GM23338 (cell line): ENCODE results near the gene R3HCC1L. TPM values are rescaled to one million over a fixed set of nuclear protein-coding genes. Genes with fewer than 3 reads are reported as not detected.

ENCODE experiments used
- ATAC-seq: fragments of 200-7000 bp; cut with Tn5 transposase; 3 replicates; pipeline ENCODE4 v1.9.1; 2020
- DNase-seq: peaks from one replicate; pipeline ENCODE4 v3.0.0-alpha.2; 2015; ENCODE audit warnings: low spot score
- H2AFZ ChIP-seq: fragments of 200-600 bp; sonication (generic); 2 replicates; pipeline ENCODE4 v1.8.0; 2016; ENCODE audit warnings: antibody characterized with exemption, mild to moderate bottlenecking, moderate library complexity
- H3F3A ChIP-seq: fragments of 200-600 bp; sonication (generic); replicated peaks from 2 replicates; pipeline ENCODE4 v1.8.0; 2017; ENCODE audit warnings: antibody characterized with exemption, mixed run types, low read depth
- H3K27ac ChIP-seq: fragments of 200-600 bp; sonication (generic); 2 replicates; pipeline ENCODE4 v1.6.1; 2016; ENCODE audit warnings: low read depth
- H3K27me3 ChIP-seq: fragments of 200-600 bp; sonication (generic); 2 replicates; pipeline ENCODE4 v1.8.0; 2016; ENCODE audit warnings: mild to moderate bottlenecking, mixed run types, moderate library complexity; ENCODE audit not compliant: insufficient read depth
- H3K36me3 ChIP-seq: fragments of 200-600 bp; sonication (generic); 2 replicates; pipeline ENCODE4 v1.8.0; 2016; ENCODE audit warnings: mild to moderate bottlenecking; ENCODE audit not compliant: insufficient read depth
- H3K4me1 ChIP-seq: fragments of 200-600 bp; sonication (generic); 2 replicates; pipeline ENCODE4 v1.8.0; 2016; ENCODE audit warnings: mild to moderate bottlenecking, moderate library complexity; ENCODE audit not compliant: insufficient read depth
- H3K4me2 ChIP-seq: fragments of 200-600 bp; sonication (generic); 2 replicates; pipeline ENCODE4 v1.7.1; 2017; ENCODE audit warnings: mixed run types
- H3K4me3 ChIP-seq: fragments of 200-600 bp; sonication (generic); 2 replicates; pipeline ENCODE4 v1.6.1; 2016; ENCODE audit warnings: mixed run types
- H3K79me2 ChIP-seq: fragments of 200-600 bp; sonication (generic); replicated peaks from 2 replicates; pipeline ENCODE4 v1.8.0; 2017; ENCODE audit warnings: mild to moderate bottlenecking; ENCODE audit not compliant: insufficient read depth
- H3K9me2 ChIP-seq: fragments of 200-600 bp; sonication (generic); 2 replicates; pipeline ENCODE4 v1.8.0; 2017; ENCODE audit not compliant: insufficient read depth
- H4K20me1 ChIP-seq: fragments of 200-600 bp; sonication (generic); replicated peaks from 2 replicates; pipeline ENCODE4 v1.8.0; 2017; ENCODE audit warnings: mild to moderate bottlenecking; ENCODE audit not compliant: insufficient read depth
- H3K27ac Mint-ChIP-seq: 2 replicates; pipeline ENCODE4 v1.8.0; 2020; ENCODE audit warnings: inconsistent platforms, mild to moderate bottlenecking, moderate library complexity, mixed read lengths
- H3K27me3 Mint-ChIP-seq: 3 replicates; pipeline ENCODE4 v1.8.0; 2022; ENCODE audit warnings: low read depth, mild to moderate bottlenecking, moderate library complexity, mixed read lengths, inconsistent platforms; ENCODE audit not compliant: insufficient read depth, poor library complexity
- H3K36me3 Mint-ChIP-seq: 3 replicates; pipeline ENCODE4 v1.8.0; 2021; ENCODE audit warnings: low read depth, mild to moderate bottlenecking, inconsistent platforms, moderate library complexity, mixed read lengths
- H3K4me1 Mint-ChIP-seq: 3 replicates; pipeline ENCODE4 v1.8.0; 2020; ENCODE audit warnings: mild to moderate bottlenecking, inconsistent platforms, mixed read lengths
- H3K4me3 Mint-ChIP-seq: 3 replicates; pipeline ENCODE4 v1.8.0; 2021; ENCODE audit warnings: moderate library complexity, mild to moderate bottlenecking, inconsistent platforms, mixed read lengths
- H3K9me3 Mint-ChIP-seq: 3 replicates; pipeline ENCODE4 v1.8.0; 2020; ENCODE audit warnings: moderate library complexity, mild to moderate bottlenecking, inconsistent platforms, mixed read lengths
- CREB1 ChIP-seq: fragments of 250-450 bp; sonication (Bioruptor Pico); IDR thresholded peaks from 2 replicates; pipeline ENCODE4 v1.5.0; 2020; ENCODE audit warnings: low read depth, mild to moderate bottlenecking, moderate library complexity
- CTCF ChIP-seq, 2 experiments: fragments of 200-600 bp in 1 of 2; sonication (generic) in 1 of 2; conservative IDR thresholded peaks; 2 replicates each; pipeline versions ENCODE4 v1.5.1 to v1.6.1; 2016 to 2017; ENCODE audit warnings: antibody characterized with exemption in 2 of 2, low read depth in 2 of 2, mild to moderate bottlenecking in 2 of 2, moderate library complexity in 1 of 2
- EZH2 ChIP-seq: fragments of 200-600 bp; sonication (generic); IDR thresholded peaks from one replicate; pipeline ENCODE4 v1.8.0; 2017; ENCODE audit warnings: antibody characterized with exemption, mild to moderate bottlenecking, low read depth; ENCODE audit not compliant: unreplicated experiment
- EZH2phosphoT487 ChIP-seq: fragments of 200-600 bp; sonication (generic); IDR thresholded peaks from one replicate; pipeline ENCODE4 v1.8.1; 2018; ENCODE audit warnings: antibody characterized with exemption; ENCODE audit not compliant: unreplicated experiment
- JUNB ChIP-seq: IDR thresholded peaks from one replicate; pipeline ENCODE4 v1.6.1; 2016; ENCODE audit warnings: antibody characterized with exemption; ENCODE audit not compliant: unreplicated experiment
- NANOG ChIP-seq: IDR thresholded peaks from 2 replicates; pipeline ENCODE4 v1.6.1; 2016; ENCODE audit warnings: antibody characterized with exemption, borderline replicate concordance
- POLR2AphosphoS5 ChIP-seq: IDR thresholded peaks from 2 replicates; pipeline ENCODE4 v1.6.1; 2016; ENCODE audit warnings: antibody characterized with exemption, low read depth
- ZNF114 ChIP-seq: fragments of 250-450 bp; sonication (Bioruptor Pico); IDR thresholded peaks from 2 replicates; pipeline ENCODE4 v1.5.0; 2020; ENCODE audit warnings: mild to moderate bottlenecking, moderate library complexity
- ZNF462 ChIP-seq: fragments of 250-450 bp; sonication (Bioruptor Pico); IDR thresholded peaks from 2 replicates; pipeline ENCODE4 v1.5.0; 2020; ENCODE audit warnings: mild to moderate bottlenecking, moderate library complexity
- polyA plus RNA-seq: library from polyadenylated mRNA; unstranded; fragments of >200 nt; fragmentation: Nextera tagmentation; extraction: Ambion mirVana; gene quantifications from 2 replicates; pipeline ENCODE4 v1.2.1, GENCODE V29; 2016
- total RNA-seq: library from RNA; depleted of rRNA; stranded (reverse); fragments of >200 nt; shearing (Covaris generic); gene quantifications from 2 replicates; pipeline ENCODE4 v1.2.3, GENCODE V29; 2014
- TF ChIP-seq, protein P1 (sequence below): IDR thresholded peaks from one replicate; pipeline ENCODE4 v1.6.1; 2018; ENCODE audit warnings: antibody characterized with exemption; ENCODE audit not compliant: unreplicated experiment
- TF ChIP-seq, protein P2 (sequence below): IDR thresholded peaks from 2 replicates; pipeline ENCODE4 v1.6.1; 2016; ENCODE audit warnings: antibody characterized with exemption

R3HCC1L gene
- total and polyA plus RNA-seq, 2 experiments from 2014 or later = 9.3 to 15.8 TPM

DNA sequence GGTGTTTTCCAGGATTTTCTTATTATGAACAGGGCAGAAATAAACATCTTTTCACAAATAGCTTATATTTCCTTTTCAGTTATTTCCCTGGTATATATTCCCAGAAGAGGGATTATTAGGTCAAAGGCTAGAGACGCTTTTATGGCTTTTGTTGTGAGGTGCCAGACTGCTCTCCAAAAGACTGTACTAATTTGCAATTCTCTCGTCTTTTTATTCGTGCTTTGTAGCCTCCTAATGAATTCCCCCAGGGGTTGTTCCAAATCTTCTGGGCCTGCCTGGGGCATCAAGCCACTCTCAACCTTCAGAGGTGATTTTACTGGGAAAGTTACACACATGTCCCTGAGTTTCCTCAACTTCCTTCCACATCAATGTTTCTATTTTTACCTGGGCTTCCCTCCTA lies 34.0 kb upstream of the R3HCC1L start:
- Histone ChIP-seq H3K79me2 (no peaks in the 10 kb centered on the region), H3K4me2 (no peak overlapping the region), H3K4me1 (0 out of 2 replicates have a peak, but pooled peaks cover 8% of the 10 kb centered on the region), H3K36me3 (no peaks in the 10 kb centered on the region), H2AFZ (no peak overlapping the region), H4K20me1 (0 out of 2 replicates have a peak, but pooled peaks cover 3% of the 10 kb centered on the region), H3K9me2 (peaks cover 8% of the 10 kb centered on the region; the same call in 1 of the 2 replicates), H3K27me3 (no peaks in the 10 kb centered on the region), H3K4me3 (no peak overlapping the region), H3K27ac (no peak overlapping the region), H3F3A (no peaks in the 10 kb centered on the region)
- Mint-ChIP-seq H3K4me1 (peaks cover 14% of the 10 kb centered on the region), H3K27ac (no peak overlapping the region), H3K9me3 (no peaks in the 10 kb centered on the region), H3K27me3 (peaks cover 3% of the 10 kb centered on the region), H3K36me3 (no peaks in the 10 kb centered on the region), H3K4me3 (no peak overlapping the region)
- DNase-seq (no peak), ATAC-seq (no peak)
- no peak for TF ChIP-seq ZNF462 (CRISPR knock-in tag)
- no peak for TF ChIP-seq EZH2
- TF ChIP-seq EZH2phosphoT487 = no peak
- no peak for TF ChIP-seq CTCF (conservative IDR thresholded peaks at IDR 0.05; ENCODE audit: low read depth in 2 of 2)
- TF ChIP-seq CREB1 (CRISPR knock-in tag) = no peak
- no peak for TF ChIP-seq ZNF114
- TF ChIP-seq, protein P1, sequence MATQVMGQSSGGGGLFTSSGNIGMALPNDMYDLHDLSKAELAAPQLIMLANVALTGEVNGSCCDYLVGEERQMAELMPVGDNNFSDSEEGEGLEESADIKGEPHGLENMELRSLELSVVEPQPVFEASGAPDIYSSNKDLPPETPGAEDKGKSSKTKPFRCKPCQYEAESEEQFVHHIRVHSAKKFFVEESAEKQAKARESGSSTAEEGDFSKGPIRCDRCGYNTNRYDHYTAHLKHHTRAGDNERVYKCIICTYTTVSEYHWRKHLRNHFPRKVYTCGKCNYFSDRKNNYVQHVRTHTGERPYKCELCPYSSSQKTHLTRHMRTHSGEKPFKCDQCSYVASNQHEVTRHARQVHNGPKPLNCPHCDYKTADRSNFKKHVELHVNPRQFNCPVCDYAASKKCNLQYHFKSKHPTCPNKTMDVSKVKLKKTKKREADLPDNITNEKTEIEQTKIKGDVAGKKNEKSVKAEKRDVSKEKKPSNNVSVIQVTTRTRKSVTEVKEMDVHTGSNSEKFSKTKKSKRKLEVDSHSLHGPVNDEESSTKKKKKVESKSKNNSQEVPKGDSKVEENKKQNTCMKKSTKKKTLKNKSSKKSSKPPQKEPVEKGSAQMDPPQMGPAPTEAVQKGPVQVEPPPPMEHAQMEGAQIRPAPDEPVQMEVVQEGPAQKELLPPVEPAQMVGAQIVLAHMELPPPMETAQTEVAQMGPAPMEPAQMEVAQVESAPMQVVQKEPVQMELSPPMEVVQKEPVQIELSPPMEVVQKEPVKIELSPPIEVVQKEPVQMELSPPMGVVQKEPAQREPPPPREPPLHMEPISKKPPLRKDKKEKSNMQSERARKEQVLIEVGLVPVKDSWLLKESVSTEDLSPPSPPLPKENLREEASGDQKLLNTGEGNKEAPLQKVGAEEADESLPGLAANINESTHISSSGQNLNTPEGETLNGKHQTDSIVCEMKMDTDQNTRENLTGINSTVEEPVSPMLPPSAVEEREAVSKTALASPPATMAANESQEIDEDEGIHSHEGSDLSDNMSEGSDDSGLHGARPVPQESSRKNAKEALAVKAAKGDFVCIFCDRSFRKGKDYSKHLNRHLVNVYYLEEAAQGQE = no peak
- TF ChIP-seq, protein P2, sequence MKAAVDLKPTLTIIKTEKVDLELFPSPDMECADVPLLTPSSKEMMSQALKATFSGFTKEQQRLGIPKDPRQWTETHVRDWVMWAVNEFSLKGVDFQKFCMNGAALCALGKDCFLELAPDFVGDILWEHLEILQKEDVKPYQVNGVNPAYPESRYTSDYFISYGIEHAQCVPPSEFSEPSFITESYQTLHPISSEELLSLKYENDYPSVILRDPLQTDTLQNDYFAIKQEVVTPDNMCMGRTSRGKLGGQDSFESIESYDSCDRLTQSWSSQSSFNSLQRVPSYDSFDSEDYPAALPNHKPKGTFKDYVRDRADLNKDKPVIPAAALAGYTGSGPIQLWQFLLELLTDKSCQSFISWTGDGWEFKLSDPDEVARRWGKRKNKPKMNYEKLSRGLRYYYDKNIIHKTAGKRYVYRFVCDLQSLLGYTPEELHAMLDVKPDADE = no peak
- no peak for TF ChIP-seq NANOG
- TF ChIP-seq JUNB = no peak
- TF ChIP-seq POLR2AphosphoS5 = no peak
